Stimulated activated naive CD4-positive, alpha-beta T cell (primary cell): ENCODE measurements around the gene VILL.
"Not testable (repeated sequence)": the region's sequence is repeated elsewhere in the genome, so short reads cannot be mapped to it uniquely, and the experiment has no call there.

Source experiments
- DNase-seq, 6 experiments: peaks; one replicate each; lab custom pipeline; 2025; lab: John Stamatoyannopoulos, UW

Gene VILL

GRCh38 chr3:37963635-37964034 lies 27.0 kb upstream of the VILL start:
- no peak for DNase-seq

GRCh38 chr3:37964146-37964545 lies 26.4 kb upstream of the VILL start:
- no peak for DNase-seq

- no peak for DNase-seq
Observed at GRCh38 chr3:37964716-37965115, 25.9 kb upstream of the VILL start.

- peak; percentile 16 to 61 (median 44) for DNase-seq
Observed at GRCh38 chr3:37967260-37967881, 23.2 kb upstream of the VILL start.

GRCh38 chr3:37968199-37968598 lies 22.4 kb upstream of the VILL start:
- no peak for DNase-seq

- DNase-seq: no peak
Observed at GRCh38 chr3:37968813-37969595, 21.6 kb upstream of the VILL start.

- no peak for DNase-seq
Observed at GRCh38 chr3:37969596-37970100, 20.9 kb upstream of the VILL start.

GRCh38 chr3:37970802-37971201 lies 19.8 kb upstream of the VILL start:
- no peak for DNase-seq

GRCh38 chr3:37971467-37971866 lies 19.1 kb upstream of the VILL start:
- no peak for DNase-seq

GRCh38 chr3:37972056-37972455 lies 18.5 kb upstream of the VILL start:
- DNase-seq: not testable (repeated sequence)

GRCh38 chr3:37973246-37974054 lies 17.1 kb upstream of the VILL start:
- no peak for DNase-seq

GRCh38 chr3:37974121-37975083 lies 16.2 kb upstream of the VILL start:
- peak; percentile 37 to 76 (median 54) for DNase-seq

GRCh38 chr3:37979541-37980461 lies 10.8 kb upstream of the VILL start:
- no peak for DNase-seq

GRCh38 chr3:37980462-37981347 lies 9.9 kb upstream of the VILL start:
- DNase-seq: no peak

- no peak for DNase-seq
Observed at GRCh38 chr3:37981348-37981664, 9.3 kb upstream of the VILL start.

- DNase-seq: no peak
Observed at GRCh38 chr3:37982331-37982730, 8.3 kb upstream of the VILL start.

GRCh38 chr3:37984051-37984450 lies 6.5 kb upstream of the VILL start:
- no peak for DNase-seq

GRCh38 chr3:37984596-37984995 lies 6.0 kb upstream of the VILL start:
- no peak for DNase-seq

GRCh38 chr3:37985637-37986320 lies 4.8 kb upstream of the VILL start:
- DNase-seq: no peak
